H1 (cell line): Measurements from ENCODE around the gene HLA-DOB. TPM values are rescaled to one million over a fixed set of nuclear protein-coding genes. Genes with fewer than 3 reads are reported as not detected.

ENCODE experiments used
- CTCF ChIA-PET: fragments of 300-600 bp; sonication (Branson Sonifier 250); formaldehyde crosslinking; loops from one replicate; lab custom pipeline; 2021; ENCODE audit not compliant: partially characterized antibody; lab: Charles Lee
- POLR2A ChIA-PET: fragments of 300-600 bp; sonication (Branson Sonifier 250); formaldehyde crosslinking; loops from one replicate; lab custom pipeline; 2021; ENCODE audit warnings: inconsistent platforms; ENCODE audit not compliant: partially characterized antibody; lab: Charles Lee
- DNase-seq, 2 experiments: peaks; one replicate each; pipeline versions ENCODE4 v3.0.0 to v3.0.0-alpha.2; 2010 to 2022; ENCODE audit warnings: low spot score in 2 of 2, low read depth in 1 of 2, mixed read lengths in 1 of 2
- FAIRE-seq: peaks from 2 replicates; lab custom pipeline; 2011; peaks lifted over from hg19 to GRCh38; lab: Jason Lieb, UNC
- H2AFZ ChIP-seq: 2 replicates; pipeline ENCODE4 v1.8.1; 2012; ENCODE audit warnings: low read length, inconsistent platforms
- H2AK5ac ChIP-seq: 2 replicates; pipeline ENCODE4 v1.6.1; 2013; ENCODE audit warnings: low read depth, low read length
- H2BK120ac ChIP-seq: replicated peaks from 2 replicates; pipeline ENCODE3; 2013; ENCODE audit warnings: low read depth, low read length, inconsistent platforms
- H2BK12ac ChIP-seq: 2 replicates; pipeline ENCODE4 v1.6.1; 2013; ENCODE audit warnings: low read depth, low read length
- H2BK15ac ChIP-seq: 2 replicates; pipeline ENCODE4 v1.6.1; 2013; ENCODE audit warnings: low read length
- H2BK20ac ChIP-seq: 2 replicates; pipeline ENCODE4 v1.6.1; 2013; ENCODE audit warnings: low read length
- H2BK5ac ChIP-seq: 2 replicates; pipeline ENCODE4 v1.6.1; 2013; ENCODE audit warnings: low read depth, low read length
- H3K14ac ChIP-seq: 2 replicates; pipeline ENCODE4 v1.6.1; 2013; ENCODE audit warnings: inconsistent platforms; ENCODE audit not compliant: insufficient read length
- H3K18ac ChIP-seq: 2 replicates; pipeline ENCODE4 v1.6.1; 2013; ENCODE audit warnings: low read length; ENCODE audit errors: extremely low read depth
- H3K23ac ChIP-seq: 2 replicates; pipeline ENCODE4 v1.6.1; 2013; ENCODE audit warnings: inconsistent platforms; ENCODE audit not compliant: insufficient read length
- H3K23me2 ChIP-seq: 2 replicates; pipeline ENCODE4 v1.6.1; 2013; ENCODE audit warnings: low read depth, low read length
- H3K27ac ChIP-seq: 2 replicates; pipeline ENCODE4 v1.6.1; 2011; ENCODE audit warnings: low read depth, low read length, inconsistent platforms
- H3K27me3 ChIP-seq, 4 experiments: replicated peaks in 1 of 4; 1 replicate in 1 of 4; 2 replicates in 3 of 4; pipeline versions ENCODE4 v1.6.1 to v1.8.1; 2011 to 2013; ENCODE audit warnings: low read length in 3 of 4, mild to moderate bottlenecking in 3 of 4, inconsistent platforms in 2 of 4, mixed read lengths in 2 of 4, moderate library complexity in 1 of 4; ENCODE audit not compliant: control insufficient read depth in 3 of 4, insufficient read depth in 3 of 4; ENCODE audit errors: extremely low read depth in 1 of 4
- H3K36me3 ChIP-seq, 4 experiments: 2 replicates each; pipeline versions ENCODE4 v1.6.1 to v1.8.1; 2011 to 2013; ENCODE audit warnings: mild to moderate bottlenecking in 4 of 4, low read length in 3 of 4, moderate library complexity in 2 of 4, control low read depth in 1 of 4, inconsistent platforms in 1 of 4; ENCODE audit not compliant: insufficient read depth in 4 of 4, control insufficient read depth in 2 of 4
- H3K4ac ChIP-seq: replicated peaks from 2 replicates; pipeline ENCODE3; 2013; ENCODE audit warnings: low read length, low read depth, mixed read lengths, inconsistent platforms; ENCODE audit not compliant: insufficient read length
- H3K4me1 ChIP-seq, 4 experiments: replicated peaks in 1 of 4; 1 replicate in 1 of 4; 2 replicates in 3 of 4; pipeline versions ENCODE4 v1.6.1 to v1.8.1; 2011 to 2013; ENCODE audit warnings: low read length in 3 of 4, inconsistent platforms in 2 of 4, mixed read lengths in 1 of 4; ENCODE audit not compliant: insufficient read depth in 4 of 4, control insufficient read depth in 3 of 4
- H3K4me2 ChIP-seq, 2 experiments: 2 replicates each; pipeline versions ENCODE4 v1.6.1 to v1.8.1; 2011 to 2013; ENCODE audit warnings: low read depth in 2 of 2, low read length in 2 of 2, control low read depth in 1 of 2, inconsistent platforms in 1 of 2, mild to moderate bottlenecking in 1 of 2; ENCODE audit not compliant: insufficient read depth in 1 of 2
- H3K4me3 ChIP-seq, 4 experiments: fragments of 200-600, 300-600 bp in 1 of 4; sonication (generic), shearing (Covaris generic), sonication (Bioruptor Twin) in 1 of 4; 2 replicates each; pipeline versions ENCODE4 v1.5.1 to v1.8.1; 2011 to 2016; ENCODE audit warnings: low read length in 4 of 4, low read depth in 3 of 4, control low read depth in 2 of 4, inconsistent platforms in 2 of 4, mild to moderate bottlenecking in 2 of 4, mixed read lengths in 1 of 4, moderate library complexity in 1 of 4; ENCODE audit not compliant: insufficient read depth in 2 of 4; ENCODE audit errors: extremely low read depth in 1 of 4
- H3K56ac ChIP-seq: replicated peaks from 2 replicates; pipeline ENCODE3; 2013; ENCODE audit warnings: low read depth, mild to moderate bottlenecking, mixed read lengths, low read length, inconsistent platforms; ENCODE audit not compliant: insufficient read length
- H3K79me1 ChIP-seq: 2 replicates; pipeline ENCODE4 v1.6.1; 2013; ENCODE audit warnings: low read depth, low read length, control low read depth
- H3K79me2 ChIP-seq, 2 experiments: 2 replicates each; pipeline versions ENCODE4 v1.6.1 to v1.8.1; 2012 to 2013; ENCODE audit warnings: low read length in 2 of 2, mild to moderate bottlenecking in 2 of 2, inconsistent platforms in 1 of 2; ENCODE audit not compliant: insufficient read depth in 2 of 2, control insufficient read depth in 1 of 2
- H3K9ac ChIP-seq, 4 experiments: replicated peaks in 1 of 4; 1 replicate in 1 of 4; 2 replicates in 3 of 4; pipeline versions ENCODE4 v1.6.1 to v1.8.1; 2011 to 2013; ENCODE audit warnings: low read depth in 3 of 4, low read length in 3 of 4, control low read depth in 2 of 4, mild to moderate bottlenecking in 2 of 4, moderate library complexity in 2 of 4, inconsistent platforms in 1 of 4; ENCODE audit errors: extremely low read depth in 1 of 4
- H3K9me3 ChIP-seq, 2 experiments: 2 replicates each; pipeline versions ENCODE4 v1.6.1 to v1.8.1; 2012 to 2013; ENCODE audit warnings: mild to moderate bottlenecking in 2 of 2, moderate library complexity in 2 of 2, control low read depth in 1 of 2, inconsistent platforms in 1 of 2, low read depth in 1 of 2, low read length in 1 of 2, mixed read lengths in 1 of 2; ENCODE audit not compliant: insufficient read depth in 2 of 2
- H4K20me1 ChIP-seq, 2 experiments: replicated peaks in 1 of 2; 2 replicates each; pipeline versions ENCODE3 to v1.8.1; 2011 to 2013; ENCODE audit warnings: inconsistent platforms in 2 of 2, low read length in 2 of 2, mild to moderate bottlenecking in 1 of 2; ENCODE audit not compliant: insufficient read depth in 2 of 2, control insufficient read depth in 1 of 2
- H4K5ac ChIP-seq: 2 replicates; pipeline ENCODE4 v1.6.1; 2013; ENCODE audit warnings: low read length, low read depth, mixed read lengths, inconsistent platforms; ENCODE audit not compliant: insufficient read length
- H4K8ac ChIP-seq: 2 replicates; pipeline ENCODE4 v1.8.0; 2013; ENCODE audit warnings: mild to moderate bottlenecking, moderate library complexity, low read length, inconsistent platforms; ENCODE audit not compliant: insufficient read depth; ENCODE audit errors: extremely low read depth
- H4K91ac ChIP-seq: replicated peaks from 2 replicates; pipeline ENCODE3; 2013; ENCODE audit warnings: low read length, mixed read lengths, inconsistent platforms; ENCODE audit not compliant: insufficient read length
- CHD1 ChIP-seq: IDR thresholded peaks from 2 replicates; pipeline ENCODE4 v1.6.1; 2012; ENCODE audit warnings: low read depth, low read length, improper control_type of control experiment
- CREB1 ChIP-seq: IDR thresholded peaks from 2 replicates; pipeline ENCODE4 v1.6.1; 2012; ENCODE audit warnings: inconsistent platforms
- HDAC2 ChIP-seq, 2 experiments: fragments of 300-600 bp in 1 of 2; sonication (generic) in 1 of 2; IDR thresholded peaks; 2 replicates each; pipeline ENCODE4 v1.6.1; 2011 to 2012; ENCODE audit warnings: low read depth in 2 of 2, low read length in 2 of 2, mild to moderate bottlenecking in 2 of 2, moderate library complexity in 2 of 2, borderline replicate concordance in 1 of 2, inconsistent platforms in 1 of 2
- KDM4A ChIP-seq: IDR thresholded peaks from one replicate; pipeline ENCODE4 v1.7.1; 2012; ENCODE audit warnings: low read depth, mild to moderate bottlenecking, moderate library complexity, low read length, inconsistent platforms; ENCODE audit not compliant: severe bottlenecking
- KDM5A ChIP-seq: fragments of 200-600 bp; IDR thresholded peaks from 2 replicates; pipeline ENCODE4 v1.7.1; 2012; ENCODE audit warnings: mild to moderate bottlenecking, low read length, inconsistent platforms, mixed read lengths
- MAFK ChIP-seq: IDR thresholded peaks from 2 replicates; pipeline ENCODE4 v1.6.1; 2012; ENCODE audit warnings: low read depth, mild to moderate bottlenecking, improper control_type of control experiment, low read length
- RBBP5 ChIP-seq: IDR thresholded peaks from 2 replicates; pipeline ENCODE4 v1.7.1; 2012; ENCODE audit warnings: low read depth, mild to moderate bottlenecking, inconsistent platforms, low read length, moderate library complexity, borderline replicate concordance
- SAP30 ChIP-seq: fragments of 300-600 bp; sonication (generic); IDR thresholded peaks from 2 replicates; pipeline ENCODE4 v1.7.1; 2012; ENCODE audit warnings: low read length, moderate library complexity, mild to moderate bottlenecking, inconsistent platforms; ENCODE audit not compliant: insufficient read depth, insufficient replicate concordance
- TEAD4 ChIP-seq: IDR thresholded peaks from 2 replicates; pipeline ENCODE4 v1.6.1; 2012; ENCODE audit warnings: low read depth, low read length, inconsistent platforms, mixed read lengths
- ZNF274 ChIP-seq: IDR thresholded peaks from 2 replicates; pipeline ENCODE4 v1.7.0; 2012; ENCODE audit warnings: low read length, borderline replicate concordance; ENCODE audit errors: extremely low read depth
- WGBS, 2 experiments: shearing (Covaris generic) in 1 of 2; methylation state at CpG; one replicate each; pipeline versions ENCODE4 v1.1.6 to v1.1.7; 2013 to 2015; ENCODE audit warnings: low lambda C conversion rate in 2 of 2, mixed read lengths in 2 of 2, inconsistent platforms in 1 of 2, low coverage in 1 of 2, missing lambda C conversion rate in 1 of 2; ENCODE audit not compliant: insufficient replicate concordance in 2 of 2, insufficient coverage in 1 of 2, insufficient read length in 1 of 2; ENCODE audit errors: extremely low coverage in 1 of 2, missing lambda C conversion rate in 1 of 2; 5-methylcytosine and 5-hydroxymethylcytosine counted together
- polyA plus RNA-seq, 7 experiments: library from polyadenylated mRNA; depleted of rRNA in 3 of 7; stranded (reverse) in 5 of 7; unstranded in 2 of 7; fragments of >200 nt in 5 of 7; fragments of 200-250 nt in 2 of 7; gene quantifications; 1 replicate in 5 of 7; 2 replicates in 1 of 7; 4 replicates in 1 of 7; pipeline versions ENCODE4 v1.2.1 to v1.2.3, GENCODE V29; 2011 to 2013; ENCODE audit warnings: missing spikeins in 2 of 7, mixed read lengths in 2 of 7
- total RNA-seq: library from RNA; stranded (reverse); fragmentation: NEBNext Ultra II Directional; extraction: Animal tissue kit (Norgen Biotek cat#: 25700); gene quantifications from 2 replicates; pipeline ENCODE4 v1.2.1, GENCODE V29; 2021

HLA-DOB gene
- total and polyA plus RNA-seq, 2 of the 8 experiments (the other 6 are each of a cell fraction or from before 2014, with no cell fraction given): 0.35 TPM; not detected in 1

DNA sequence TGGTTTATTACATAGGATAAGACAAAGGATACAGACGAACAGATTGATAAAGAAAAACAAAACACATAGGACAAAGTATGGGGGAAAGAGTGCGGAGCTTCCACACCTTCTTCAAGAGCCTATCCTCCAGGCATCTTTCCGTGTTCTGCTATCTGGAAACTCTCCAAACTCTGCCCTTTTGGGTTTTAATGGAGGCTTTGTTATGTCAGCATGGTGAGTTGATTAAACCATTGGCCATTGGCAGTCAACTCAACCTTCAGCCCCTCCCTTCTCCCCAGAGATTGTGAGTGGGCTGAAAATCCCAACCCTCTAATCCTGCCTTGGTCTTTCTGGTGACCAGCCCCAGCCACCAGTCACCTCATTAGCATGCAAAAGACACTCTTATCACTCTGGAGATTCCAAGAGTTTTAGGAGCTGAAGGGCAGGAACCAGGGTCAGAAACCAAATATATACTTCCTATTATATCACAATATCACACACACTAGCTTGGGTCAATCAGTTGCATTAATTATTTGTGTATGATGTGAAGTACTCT lies 23.8 kb downstream of the HLA-DOB start:
- Histone ChIP-seq H2BK20ac (no peak overlapping the region), H3K14ac (no peak overlapping the region), H2BK15ac (no peak overlapping the region), H3K27ac (no peak overlapping the region), H3K23ac (no peak overlapping the region), H3K4me2 (no peak overlapping the region), H4K20me1 (no peaks in the 10 kb centered on the region), H3K4me1 (peaks cover 0 to 3% (median 0%) of the 10 kb centered on the region in 4 experiments; a peak in 2 of 7 replicates), H4K91ac (no peak overlapping the region), H3K79me1 (no peaks in the 10 kb centered on the region), H2BK120ac (no peak overlapping the region), H4K8ac (no peak overlapping the region), H3K79me2 (no peaks in the 10 kb centered on the region), H3K18ac (no peak overlapping the region), H2BK5ac (no peak overlapping the region), H2AK5ac (no peak overlapping the region), H2AFZ (no peak overlapping the region), H2BK12ac (no peak overlapping the region), H3K27me3 (no peaks in the 10 kb centered on the region), H3K4ac (no peak overlapping the region), H4K5ac (no peak overlapping the region), H3K56ac (no peak overlapping the region), H3K9ac (no peak overlapping the region), H3K4me3 (no peak overlapping the region), H3K36me3 (no peaks in the 10 kb centered on the region)
- 60% methylated on average over 3 of the region's 3 CpGs; no CpG with 5 or more reads in 1 of the 2 experiments for WGBS, 2 experiments
- DNase-seq: no peak
- FAIRE-seq: no peak
- POLR2A ChIA-PET: no interaction called here
- CTCF ChIA-PET: interaction anchor here (0.6 to 1.5 kb wide), 10 partner anchors 14 to 553 kb away, joined by 3 to 5 read pairs (median 3); no protein-coding TSS in a partner anchor
- no peak for TF ChIP-seq RBBP5
- TF ChIP-seq MAFK: no peak
- no peak for TF ChIP-seq SAP30
- TF ChIP-seq CREB1: no peak
- no peak for TF ChIP-seq CHD1
- TF ChIP-seq ZNF274: no peak
- no peak for TF ChIP-seq KDM4A
- TF ChIP-seq KDM5A: no peak
- no peak for TF ChIP-seq HDAC2 (IDR thresholded peaks at IDR 0.05; ENCODE audit: borderline replicate concordance in 1 of 2, low read depth in 2 of 2, low read length in 2 of 2)
- TF ChIP-seq TEAD4: no peak
- TF ChIP-seq, all 59 proteins: peak for 0
- no peaks in the 10 kb centered on the region for H3K23me2 ChIP-seq
- no peaks in the 10 kb centered on the region for H3K9me3 ChIP-seq
